ENCODE measurements around the gene CENPX.
"Not testable (repeated sequence)": the region's sequence is repeated elsewhere in the genome, so short reads cannot be mapped to it uniquely, and the experiment has no call there.

CENPX gene

GRCh38 chr17:82038796-82039409, 16.2 kb upstream of the CENPX start:
- DNase-seq: not testable (repeated sequence)

DNA sequence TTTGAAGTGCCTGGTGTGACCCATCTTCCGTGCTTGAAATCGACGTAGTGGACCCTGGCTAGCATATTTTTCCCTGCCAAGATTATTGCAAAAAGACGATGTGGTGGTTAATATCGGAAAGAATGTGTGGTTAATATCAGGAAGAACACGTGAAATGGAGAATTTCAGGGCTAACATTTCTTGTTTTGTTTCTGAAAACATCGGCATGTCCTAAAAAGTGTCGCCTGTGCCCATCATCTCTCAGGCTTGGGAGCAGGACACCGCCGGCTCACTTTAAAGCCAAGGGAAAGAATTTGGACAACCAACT, 15.2 kb upstream of the CENPX start:
- DNase-seq: no peak

GRCh38 chr17:82037092-82037888, 14.6 kb upstream of the CENPX start, which contains the start of gene DCXR:
Gene DCXR, minus strand, starts transcription at chr17:82037697. Its CDS starts 15 bp downstream, at chr17:82037682.
- DNase-seq: peak; percentile 97

GRCh38 chr17:82036634-82037091, 14.0 kb upstream of the CENPX start:
- no peak for DNase-seq

DNA sequence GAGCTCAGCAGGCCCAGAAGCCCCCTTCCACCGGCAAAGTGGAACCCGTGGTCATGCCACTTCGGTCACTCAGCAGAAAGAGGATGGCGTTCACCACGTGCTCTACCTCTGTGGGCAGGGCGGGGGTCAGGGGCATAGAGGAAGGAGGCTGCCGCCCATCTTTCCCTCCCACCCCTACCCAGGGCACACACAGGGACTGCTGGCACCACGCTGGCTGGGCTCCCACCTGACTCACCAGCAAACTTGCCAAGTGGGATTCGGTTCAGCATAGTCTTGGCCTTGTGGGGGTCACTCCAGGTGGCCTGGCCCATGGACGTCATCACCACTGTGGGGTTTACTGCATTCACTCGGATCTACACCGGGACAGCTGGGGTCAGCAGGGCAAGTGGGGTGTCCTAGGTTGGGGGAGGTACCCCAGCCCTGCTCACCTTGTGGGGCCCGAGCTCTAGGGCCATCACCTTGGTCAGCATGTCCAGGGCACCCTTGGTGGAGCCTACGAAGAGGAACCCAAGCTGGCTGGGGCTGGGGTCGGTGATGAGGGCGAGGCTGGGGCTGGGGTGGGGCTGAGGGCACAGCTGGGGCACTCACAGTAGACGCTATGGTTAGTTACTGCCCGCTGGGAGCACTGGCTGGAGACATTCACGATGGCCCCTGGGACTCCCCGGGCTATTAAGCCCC, 13.4 kb upstream of the CENPX start:
- no peak for DNase-seq

DNA sequence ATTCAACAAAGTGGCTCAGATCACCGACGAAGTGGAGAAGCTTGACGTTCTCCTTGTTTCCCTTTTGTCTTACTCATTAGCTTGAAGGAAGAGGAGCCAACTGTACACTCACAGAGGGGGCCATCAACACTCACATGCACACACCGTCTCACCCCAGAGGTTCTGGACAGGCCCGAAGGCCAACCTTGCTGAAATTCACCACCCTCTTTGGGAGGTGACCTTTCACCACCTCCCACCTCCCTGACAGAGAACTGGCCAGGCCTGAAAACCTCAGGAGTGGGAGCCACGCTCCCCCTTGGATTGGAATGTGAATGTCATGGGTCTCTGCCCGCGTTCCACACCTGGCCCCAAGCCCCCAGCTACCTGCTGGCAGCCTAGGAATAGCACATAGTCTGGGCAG, 12.8 kb upstream of the CENPX start:
- no peak for DNase-seq

DNA sequence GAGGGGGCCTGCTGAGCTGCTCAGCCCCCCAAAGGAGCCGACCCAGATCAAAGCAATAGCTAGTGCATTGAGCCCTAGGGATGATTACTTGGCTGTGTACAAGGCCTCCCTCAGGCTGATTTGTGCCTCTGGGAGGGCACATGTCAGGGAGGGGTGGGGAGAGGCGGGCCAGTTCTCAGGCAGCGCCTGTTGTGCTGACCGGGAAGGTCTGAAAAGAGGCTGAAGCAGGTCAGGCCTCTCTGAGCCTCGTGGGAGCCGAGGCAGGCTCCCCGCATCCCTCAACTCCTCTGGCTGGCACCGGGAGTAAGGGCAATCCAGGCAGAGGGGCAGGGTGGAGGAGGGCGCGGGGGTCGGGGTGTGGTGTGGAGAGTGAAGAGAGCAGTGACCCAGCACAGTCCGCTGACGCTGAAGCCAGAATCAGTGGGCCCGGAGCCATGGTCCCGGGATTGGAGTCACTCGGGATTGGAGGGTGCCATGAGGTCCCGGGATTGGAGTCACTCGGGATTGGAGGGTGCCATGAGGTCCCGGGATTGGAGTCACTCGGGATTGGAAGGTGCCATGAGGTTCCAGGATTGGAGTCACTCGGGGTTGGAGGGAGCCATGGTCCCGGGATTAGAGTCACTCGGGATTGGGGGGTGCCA, 11.8 kb upstream of the CENPX start:
- no peak for DNase-seq

DNA sequence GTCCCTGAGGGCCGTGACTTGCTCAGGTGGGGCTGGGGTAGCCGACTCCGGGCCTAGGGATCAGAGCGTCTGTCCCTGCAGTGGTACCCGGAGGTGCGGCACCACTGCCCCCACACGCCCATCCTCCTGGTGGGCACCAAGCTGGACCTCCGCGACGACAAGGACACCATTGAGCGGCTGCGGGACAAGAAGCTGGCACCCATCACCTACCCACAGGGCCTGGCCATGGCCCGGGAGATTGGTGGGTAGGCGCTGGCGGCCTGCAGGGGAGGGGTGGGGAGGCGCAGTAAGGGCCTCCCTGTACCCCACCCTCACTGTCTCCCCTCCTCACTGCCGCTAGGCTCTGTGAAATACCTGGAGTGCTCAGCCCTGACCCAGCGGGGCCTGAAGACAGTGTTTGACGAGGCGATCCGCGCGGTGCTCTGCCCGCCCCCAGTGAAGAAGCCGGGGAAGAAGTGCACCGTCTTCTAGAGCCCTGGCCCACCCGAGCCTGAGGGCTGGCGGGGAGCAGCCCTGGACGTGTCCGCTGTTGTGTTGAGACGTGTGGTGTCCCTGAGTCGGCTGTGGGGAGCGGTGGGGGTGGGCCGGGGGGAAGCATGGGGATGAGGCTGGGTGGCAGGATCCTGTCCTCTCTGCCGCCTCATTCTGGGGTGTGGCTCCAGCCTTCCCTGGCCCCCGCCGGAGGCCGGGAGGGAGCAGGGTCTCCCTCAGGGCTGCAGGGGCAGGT, 10.8 kb upstream of the CENPX start:
- no peak for DNase-seq

DNA sequence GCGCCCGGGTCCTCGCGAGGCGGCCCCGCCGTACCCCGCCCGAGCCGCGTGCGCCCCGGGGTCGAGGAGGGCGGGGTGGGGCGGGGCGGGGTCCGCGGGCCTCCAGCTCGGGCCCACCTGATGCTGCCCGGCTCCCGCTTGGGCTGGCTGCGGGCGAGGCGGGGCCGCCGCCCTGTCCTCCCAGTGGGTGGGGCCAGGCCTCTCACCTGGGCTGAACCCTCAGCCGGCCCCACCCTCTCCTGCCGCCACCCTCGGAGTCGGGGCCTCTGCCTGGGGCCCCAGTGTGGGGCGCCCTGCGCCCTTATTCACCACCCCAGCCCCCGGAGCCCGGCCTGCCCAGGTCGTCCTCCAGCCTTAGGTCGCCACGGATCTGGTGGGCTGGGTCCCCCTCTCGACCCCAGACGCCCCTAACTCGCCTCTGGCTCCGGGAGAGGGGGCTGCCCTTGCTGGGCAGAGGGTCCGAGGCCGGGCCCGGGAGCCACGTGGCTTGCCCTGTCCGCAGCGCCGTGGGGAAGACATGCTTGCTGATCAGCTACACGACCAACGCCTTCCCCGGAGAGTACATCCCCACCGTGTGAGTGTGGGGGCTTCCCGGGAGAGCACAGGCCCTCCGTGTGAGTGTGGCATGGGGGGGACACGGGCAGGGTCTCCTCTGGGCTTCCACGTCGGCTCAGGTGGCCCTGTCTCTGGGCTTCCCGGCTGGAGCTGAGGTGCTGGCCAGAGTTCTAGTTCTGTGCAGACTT, 9.4 kb upstream of the CENPX start:
- no peak for DNase-seq

DNA sequence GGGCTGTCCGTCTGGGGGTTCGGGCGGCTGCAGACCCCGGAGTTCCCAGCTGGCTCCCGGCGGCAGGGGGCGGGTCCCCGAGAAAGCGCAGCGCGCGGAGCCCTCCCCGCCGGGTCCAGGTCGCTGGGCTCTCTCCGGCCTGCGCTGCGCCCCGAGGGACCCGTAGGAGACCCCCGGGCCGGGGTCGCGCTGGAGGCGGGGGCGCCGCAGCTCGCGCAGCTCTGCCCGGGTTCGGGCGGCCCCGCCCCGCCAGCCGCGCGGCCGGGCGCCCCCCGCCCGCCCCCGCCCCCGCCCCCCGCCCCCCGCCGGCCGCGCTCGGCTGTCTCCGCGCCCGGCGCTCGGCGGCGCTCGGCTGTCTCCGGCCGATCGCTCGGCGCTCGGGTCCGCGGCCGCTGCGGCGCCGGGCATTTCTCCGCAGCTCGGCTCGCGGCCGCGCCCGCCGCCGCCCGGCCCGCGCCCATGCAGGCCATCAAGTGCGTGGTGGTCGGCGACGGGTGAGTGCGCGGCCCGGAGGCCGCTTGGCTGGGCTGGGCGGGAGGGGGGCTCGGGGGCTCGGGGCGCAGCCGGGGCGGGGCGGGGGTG, 8.7 kb upstream of the CENPX start, which contains the start of gene RAC3:
Gene RAC3, plus strand, starts transcription at position 376 of the 582 bp plus-strand sequence. Its CDS starts 84 bp downstream, at position 460.
- no peak for DNase-seq

DNA sequence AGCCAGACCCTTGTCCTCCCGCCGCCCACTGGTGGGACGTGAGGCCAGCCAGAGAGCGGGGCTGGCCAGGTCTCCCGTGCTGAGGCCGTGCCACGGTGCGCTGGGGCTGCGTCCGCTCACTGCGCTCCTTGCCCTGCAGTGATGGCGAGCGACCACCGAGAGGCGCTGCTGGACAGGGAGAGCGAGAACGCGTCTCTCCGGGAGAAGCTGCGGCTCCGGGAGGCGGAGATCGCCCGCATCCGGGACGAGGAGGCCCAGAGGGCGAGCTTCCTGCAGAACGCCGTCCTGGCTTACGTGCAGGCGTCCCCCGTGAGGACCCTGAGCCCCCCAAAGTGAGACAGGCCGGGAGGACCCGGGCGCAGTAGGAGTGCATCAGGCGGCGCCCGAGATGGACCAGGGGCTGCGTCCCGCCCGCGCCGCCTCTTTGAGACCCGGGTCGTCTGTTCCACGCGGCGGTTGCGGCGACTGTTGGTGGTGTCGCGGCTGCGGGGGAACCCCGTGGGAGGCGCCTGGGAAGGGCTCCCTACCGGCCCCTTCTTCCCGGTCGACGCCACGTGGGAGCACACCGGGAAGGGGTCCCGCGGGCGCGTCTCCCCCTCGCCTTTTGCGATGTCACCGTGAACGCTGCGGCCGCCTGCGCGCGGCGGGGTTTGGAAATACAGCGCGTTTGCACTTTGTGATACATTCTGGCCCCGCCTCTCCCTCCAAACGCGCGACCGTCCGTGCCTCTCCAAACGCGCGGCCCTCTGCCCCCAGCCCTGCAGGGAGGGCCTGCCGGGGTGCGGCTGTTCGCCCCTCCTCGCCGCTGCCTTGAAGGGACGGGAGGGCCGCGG, 8.0 kb upstream of the CENPX start:
- DNase-seq: peak; percentile 90

DNA sequence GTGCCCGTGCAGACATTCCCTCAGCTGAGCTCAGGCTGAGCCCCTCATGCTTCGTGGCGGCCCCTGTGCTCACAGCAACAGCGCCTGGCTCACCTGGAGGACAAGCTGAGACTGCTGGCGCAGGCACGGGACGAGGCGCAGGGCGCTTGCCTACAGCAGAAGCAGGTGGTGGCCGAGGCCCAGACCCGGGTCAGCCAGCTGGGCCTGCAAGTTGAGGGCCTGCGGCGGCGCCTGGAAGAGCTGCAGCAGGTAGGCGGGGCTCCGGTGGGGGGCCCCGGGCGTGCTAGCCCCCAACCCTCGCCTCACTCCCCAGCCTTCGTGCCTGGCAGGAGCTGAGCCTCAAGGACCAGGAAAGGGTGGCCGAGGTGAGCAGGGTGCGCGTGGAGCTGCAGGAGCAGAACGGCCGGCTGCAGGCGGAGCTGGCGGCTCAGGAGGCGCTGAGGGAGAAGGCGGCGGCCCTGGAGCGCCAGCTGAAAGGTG, 7.4 kb upstream of the CENPX start:
- no peak for DNase-seq

DNA sequence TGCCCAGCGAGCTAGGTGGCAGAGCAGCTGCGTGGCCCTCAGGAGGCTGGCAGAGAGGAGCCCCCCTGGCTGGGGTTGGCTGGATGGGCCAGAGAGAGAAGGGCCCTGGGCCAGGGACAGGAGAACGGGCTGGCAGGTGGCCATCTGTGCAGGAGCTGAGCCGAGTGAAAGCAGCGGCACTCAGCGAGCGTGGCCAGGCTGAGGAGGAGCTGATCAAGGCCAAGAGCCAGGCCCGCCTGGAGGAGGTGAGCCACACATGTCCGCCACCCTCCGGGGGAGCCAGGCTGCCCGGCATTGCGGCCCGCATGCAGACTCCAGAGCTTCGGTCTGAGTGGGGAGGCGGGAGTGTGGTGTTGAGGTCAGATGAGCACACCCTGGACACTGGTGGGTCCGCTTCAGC, 6.7 kb upstream of the CENPX start:
- no peak for DNase-seq

DNA sequence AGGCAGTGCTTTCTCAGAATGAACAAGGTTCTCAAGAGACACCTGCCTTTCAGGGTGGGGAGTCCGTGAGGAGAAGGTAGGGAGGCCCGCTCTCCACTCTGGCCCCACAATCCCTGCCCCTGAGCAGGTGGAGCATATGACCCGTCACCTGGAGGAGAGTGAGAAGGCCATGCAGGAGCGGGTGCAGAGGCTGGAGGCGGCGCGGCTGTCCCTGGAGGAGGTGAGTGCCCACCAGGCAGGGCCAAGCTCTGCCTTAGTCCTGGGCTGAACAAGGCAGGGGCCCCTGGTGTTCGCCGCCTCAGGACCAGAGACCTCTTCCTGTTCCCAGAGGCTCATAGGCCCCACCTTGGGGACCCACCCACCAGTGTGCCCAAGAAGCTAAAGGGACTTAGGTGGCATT, 6.3 kb upstream of the CENPX start:
- no peak for DNase-seq

- no peak for DNase-seq
These were observed 5.6 kb upstream of the CENPX start for GRCh38 chr17:82028246-82028645.

DNA sequence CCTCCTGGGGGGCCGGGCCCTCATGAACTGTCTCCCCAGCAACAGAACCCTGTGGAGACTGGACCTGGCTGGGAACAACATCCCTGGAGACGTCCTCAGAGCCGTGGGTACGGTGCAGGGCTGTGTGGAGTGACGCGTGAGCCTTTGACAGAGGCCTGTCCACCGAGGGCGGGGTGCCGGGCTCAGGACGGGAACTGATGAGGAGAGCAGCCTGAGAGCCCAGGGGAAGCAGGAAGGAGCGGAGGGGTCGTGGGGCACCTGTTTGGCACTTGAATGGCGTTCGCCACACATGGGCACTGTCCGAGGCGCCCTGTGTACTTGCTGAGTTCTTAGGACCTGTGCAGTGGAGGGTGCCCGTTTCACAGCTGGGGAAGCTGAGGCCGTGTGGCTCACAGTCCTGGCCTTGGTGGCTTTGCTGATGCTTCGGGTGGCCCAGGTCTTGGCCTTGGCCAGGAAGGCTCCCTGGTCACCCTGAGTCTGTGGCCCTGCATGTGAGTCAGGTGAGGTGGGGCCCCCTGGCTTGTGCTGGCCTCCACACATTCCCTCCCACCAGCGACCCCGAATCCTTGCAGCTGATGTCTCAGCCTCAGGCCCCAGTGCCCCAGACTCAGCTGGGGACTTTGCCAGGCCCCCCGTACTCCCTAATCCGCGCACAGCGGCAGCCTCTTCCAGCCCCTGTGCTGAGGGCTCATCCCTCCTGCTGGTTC, 2.9 kb upstream of the CENPX start:
- DNase-seq: no peak

- DNase-seq: no peak
These were observed 2.2 kb upstream of the CENPX start for GRCh38 chr17:82024859-82025258.

GRCh38 chr17:82023447-82024241, 966 bp upstream of the CENPX start:
- peak; percentile 73 for DNase-seq

DNA sequence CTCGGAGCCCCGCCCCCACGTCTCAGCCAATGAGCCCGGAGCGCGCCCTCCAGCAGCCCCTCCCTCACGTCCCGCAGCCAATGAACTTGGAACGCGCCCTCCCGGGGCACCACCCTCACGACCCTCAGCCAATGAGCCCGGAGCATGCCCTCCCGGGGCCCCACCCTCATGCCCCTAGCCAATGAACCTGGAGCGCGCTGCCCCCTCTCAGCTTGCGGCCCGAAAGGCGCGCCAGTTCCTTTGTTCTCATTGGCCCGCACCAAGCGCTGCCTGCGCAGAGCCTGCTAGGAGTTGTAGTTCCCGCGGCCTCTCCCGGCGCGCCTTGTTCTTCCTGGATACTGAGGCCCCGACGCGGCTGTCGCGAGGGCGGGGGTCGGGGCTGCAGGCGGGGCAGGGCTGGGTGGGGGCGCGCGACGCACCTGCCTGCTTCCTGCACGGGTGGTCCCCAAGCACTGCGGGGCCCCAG, 336 bp upstream of the CENPX start, which contains the start of gene LRRC45:
Gene LRRC45, plus strand, starts transcription at position 325 of the 466 bp plus-strand sequence. CDS start 339 bp downstream, outside the sequence.
- DNase-seq: peak; percentile 99
